ENCODE results near the gene CMSS1.

Gene CMSS1

GRCh38 chr3:100160521-100160920 lies 342.9 kb downstream of the CMSS1 start:
- no peaks in the 10 kb centered on the region for H3K79me2 ChIP-seq
- H3K4me2 ChIP-seq (ENCODE audit: low read length) = no peak overlapping the region

GRCh38 chr3:100163787-100164186 lies 346.1 kb downstream of the CMSS1 start:
- Histone ChIP-seq H3K36me3 (ENCODE audit: control insufficient read depth, insufficient read depth, low read length) (no peaks in the 10 kb centered on the region), H3K4me1 (no peaks in the 10 kb centered on the region), H3K27ac (no peak overlapping the region)

More at GRCh38 chr3:100160521-100160920, 342.9 kb downstream of the CMSS1 start:
- Histone ChIP-seq H3K9ac (no peak overlapping the region), H3K9me3 (ENCODE audit: control insufficient read depth, low read length) (no peaks in the 10 kb centered on the region), H3K27me3 (ENCODE audit: control insufficient read depth, insufficient read depth, low read length) (no peaks in the 10 kb centered on the region), H3K4me3 (ENCODE audit: low read depth, low read length) (no peak overlapping the region), H3K4me1 (no peaks in the 10 kb centered on the region), H3K36me3 (ENCODE audit: control insufficient read depth, insufficient read depth, low read length) (no peaks in the 10 kb centered on the region), H3K27ac (no peak overlapping the region), H2AFZ (no peak overlapping the region)
- no peak for TF ChIP-seq CTCF (IDR thresholded peaks at IDR 0.05)

GRCh38 chr3:100164743-100165142 lies 347.1 kb downstream of the CMSS1 start:
- no peak overlapping the region for H3K9ac ChIP-seq
- H3K27ac ChIP-seq = no peak overlapping the region
- TF ChIP-seq CTCF (IDR thresholded peaks at IDR 0.05) = no peak
- no peaks in the 10 kb centered on the region for H3K27me3 ChIP-seq (ENCODE audit: control insufficient read depth, insufficient read depth, low read length)
- no peaks in the 10 kb centered on the region for H3K36me3 ChIP-seq (ENCODE audit: control insufficient read depth, insufficient read depth, low read length)
- no peak overlapping the region for H2AFZ ChIP-seq
- H3K4me3 ChIP-seq (ENCODE audit: low read depth, low read length) = no peak overlapping the region
- H3K9me3 ChIP-seq (ENCODE audit: control insufficient read depth, low read length) = no peaks in the 10 kb centered on the region
- no peaks in the 10 kb centered on the region for H3K79me2 ChIP-seq
- H3K4me2 ChIP-seq (ENCODE audit: low read length) = no peak overlapping the region
- H3K4me1 ChIP-seq = no peaks in the 10 kb centered on the region

More at GRCh38 chr3:100163787-100164186, 346.1 kb downstream of the CMSS1 start:
- Histone ChIP-seq H3K79me2 (no peaks in the 10 kb centered on the region), H2AFZ (no peak overlapping the region), H3K27me3 (ENCODE audit: control insufficient read depth, insufficient read depth, low read length) (no peaks in the 10 kb centered on the region), H3K4me2 (ENCODE audit: low read length) (no peak overlapping the region), H3K4me3 (ENCODE audit: low read depth, low read length) (no peak overlapping the region), H3K9me3 (ENCODE audit: control insufficient read depth, low read length) (no peaks in the 10 kb centered on the region), H3K9ac (no peak overlapping the region)
- no peak for TF ChIP-seq CTCF (IDR thresholded peaks at IDR 0.05)

- Histone ChIP-seq H3K4me3 (ENCODE audit: low read depth, low read length) (no peak overlapping the region), H3K27ac (no peak overlapping the region), H3K79me2 (no peaks in the 10 kb centered on the region), H3K4me1 (no peaks in the 10 kb centered on the region), H3K27me3 (ENCODE audit: control insufficient read depth, insufficient read depth, low read length) (no peaks in the 10 kb centered on the region), H2AFZ (no peak overlapping the region), H3K4me2 (ENCODE audit: low read length) (no peak overlapping the region), H3K9me3 (ENCODE audit: control insufficient read depth, low read length) (no peaks in the 10 kb centered on the region), H3K36me3 (ENCODE audit: control insufficient read depth, insufficient read depth, low read length) (no peaks in the 10 kb centered on the region), H3K9ac (no peak overlapping the region)
- no peak for TF ChIP-seq CTCF (IDR thresholded peaks at IDR 0.05)
Measured at GRCh38 chr3:100165926-100166550, 348.4 kb downstream of the CMSS1 start.
